ENCODE data around the gene SLC44A3.

The SLC44A3 gene, protein sequence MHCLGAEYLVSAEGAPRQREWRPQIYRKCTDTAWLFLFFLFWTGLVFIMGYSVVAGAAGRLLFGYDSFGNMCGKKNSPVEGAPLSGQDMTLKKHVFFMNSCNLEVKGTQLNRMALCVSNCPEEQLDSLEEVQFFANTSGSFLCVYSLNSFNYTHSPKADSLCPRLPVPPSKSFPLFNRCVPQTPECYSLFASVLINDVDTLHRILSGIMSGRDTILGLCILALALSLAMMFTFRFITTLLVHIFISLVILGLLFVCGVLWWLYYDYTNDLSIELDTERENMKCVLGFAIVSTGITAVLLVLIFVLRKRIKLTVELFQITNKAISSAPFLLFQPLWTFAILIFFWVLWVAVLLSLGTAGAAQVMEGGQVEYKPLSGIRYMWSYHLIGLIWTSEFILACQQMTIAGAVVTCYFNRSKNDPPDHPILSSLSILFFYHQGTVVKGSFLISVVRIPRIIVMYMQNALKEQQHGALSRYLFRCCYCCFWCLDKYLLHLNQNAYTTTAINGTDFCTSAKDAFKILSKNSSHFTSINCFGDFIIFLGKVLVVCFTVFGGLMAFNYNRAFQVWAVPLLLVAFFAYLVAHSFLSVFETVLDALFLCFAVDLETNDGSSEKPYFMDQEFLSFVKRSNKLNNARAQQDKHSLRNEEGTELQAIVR

DNA sequence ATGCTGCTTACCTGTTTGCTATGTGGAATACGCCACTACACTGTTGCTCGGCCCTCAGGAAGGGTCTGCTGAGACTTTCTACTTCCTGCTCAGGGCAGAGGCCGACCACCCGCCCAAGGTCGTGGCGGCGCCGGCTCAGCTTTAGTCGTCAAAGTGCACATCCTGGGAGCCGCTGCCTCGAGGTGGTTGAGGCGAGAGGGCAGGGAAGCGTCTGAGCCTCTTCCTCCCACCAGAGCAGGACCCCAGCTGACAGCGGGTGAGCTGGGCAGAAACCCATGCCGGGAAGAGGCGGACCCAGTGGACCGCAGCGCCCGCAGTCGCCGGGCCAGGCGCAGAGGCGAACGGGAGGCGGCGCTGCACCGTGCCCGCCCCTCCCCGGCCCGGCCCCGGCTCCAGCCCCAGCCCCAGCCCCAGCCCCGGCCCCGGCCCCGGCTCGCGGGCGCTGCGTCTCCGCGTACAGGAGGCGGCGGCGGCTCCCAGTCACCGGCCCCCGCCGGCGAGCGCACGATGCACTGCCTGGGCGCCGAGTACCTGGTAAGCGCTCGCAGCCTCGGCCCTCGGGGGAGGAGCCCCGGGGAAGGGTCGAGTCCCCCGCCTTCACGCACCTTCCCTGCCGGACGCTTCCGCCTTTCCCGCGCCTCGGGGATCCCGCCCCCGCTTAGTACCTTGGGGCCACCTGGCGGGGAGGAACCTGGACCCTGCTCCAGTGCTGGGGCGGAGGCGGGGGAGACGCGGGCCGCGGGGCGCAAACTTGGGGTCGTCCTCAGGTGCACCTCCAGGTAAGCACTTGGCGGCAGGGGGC lies at the start of gene SLC44A3:
SLC44A3 (plus strand) TSS at position 413 of the 802 bp plus-strand sequence; CDS start at position 508, 95 bp downstream.
- no peak for DNase-seq

DNA sequence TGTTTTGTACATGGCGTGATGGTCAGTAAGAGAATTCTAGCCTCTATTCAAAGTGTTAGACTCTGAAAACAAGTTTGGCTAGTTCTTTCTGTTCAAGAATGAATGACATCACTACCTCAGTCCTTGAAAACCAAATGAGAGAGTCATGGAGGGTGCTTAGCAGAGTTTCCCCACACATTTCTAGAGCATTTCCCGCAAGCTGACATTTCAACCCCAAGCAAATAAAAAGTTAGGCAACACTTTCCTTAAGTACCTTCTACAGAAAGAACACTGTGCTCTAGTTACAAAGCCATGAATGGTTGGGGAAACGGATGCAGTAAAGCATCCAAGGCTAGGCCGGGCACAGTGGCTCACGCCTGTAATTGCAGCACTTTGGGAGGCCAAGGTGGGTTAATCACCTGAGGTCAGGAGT lies 47.9 kb upstream of the SLC44A3 start:
- peak; percentile 56 for DNase-seq

DNA sequence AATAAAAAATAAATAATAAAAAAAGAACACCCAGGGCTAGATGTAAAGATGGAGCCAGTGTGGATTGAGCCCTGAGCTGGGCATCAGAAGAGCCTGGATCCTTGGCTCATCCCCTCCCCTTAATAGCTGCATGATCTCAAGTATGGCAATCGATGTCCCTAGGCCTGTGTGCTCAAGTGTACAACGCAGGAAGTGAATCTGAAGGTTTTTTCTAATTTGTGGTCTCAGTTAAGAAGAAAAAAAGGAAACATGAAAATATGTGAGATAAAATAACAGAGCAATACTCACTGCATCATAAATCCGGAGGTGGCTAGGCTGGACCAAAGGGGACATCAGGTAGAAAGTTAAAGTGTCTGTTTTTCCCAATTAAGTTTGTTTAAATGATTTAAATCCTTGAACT lies 47.3 kb upstream of the SLC44A3 start:
- DNase-seq: no peak

DNA sequence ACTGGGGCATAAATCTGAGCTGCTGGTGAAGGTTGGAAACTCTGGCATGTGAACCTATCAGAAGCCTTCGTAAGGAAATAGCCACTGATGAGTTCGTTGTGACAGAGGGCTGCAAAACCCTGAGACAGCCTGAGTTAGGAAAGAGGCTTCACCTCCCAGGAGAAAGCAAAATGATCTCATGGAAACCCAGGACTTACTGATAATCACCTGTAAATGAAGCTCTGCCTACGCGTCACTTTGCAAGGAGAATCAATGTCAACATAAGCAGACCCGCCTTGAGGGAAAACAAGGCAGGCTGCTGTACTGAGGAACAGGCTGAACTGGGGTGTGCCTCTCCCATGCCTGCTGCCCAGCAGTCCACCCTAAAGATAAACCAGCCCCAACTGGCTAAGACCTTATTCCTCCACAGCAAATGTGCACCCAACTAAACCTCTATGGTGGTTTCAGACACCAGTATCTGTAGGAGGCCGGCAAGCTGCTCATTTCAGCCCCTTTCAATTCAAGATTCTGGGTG lies 46.8 kb upstream of the SLC44A3 start:
- no peak for DNase-seq

DNA sequence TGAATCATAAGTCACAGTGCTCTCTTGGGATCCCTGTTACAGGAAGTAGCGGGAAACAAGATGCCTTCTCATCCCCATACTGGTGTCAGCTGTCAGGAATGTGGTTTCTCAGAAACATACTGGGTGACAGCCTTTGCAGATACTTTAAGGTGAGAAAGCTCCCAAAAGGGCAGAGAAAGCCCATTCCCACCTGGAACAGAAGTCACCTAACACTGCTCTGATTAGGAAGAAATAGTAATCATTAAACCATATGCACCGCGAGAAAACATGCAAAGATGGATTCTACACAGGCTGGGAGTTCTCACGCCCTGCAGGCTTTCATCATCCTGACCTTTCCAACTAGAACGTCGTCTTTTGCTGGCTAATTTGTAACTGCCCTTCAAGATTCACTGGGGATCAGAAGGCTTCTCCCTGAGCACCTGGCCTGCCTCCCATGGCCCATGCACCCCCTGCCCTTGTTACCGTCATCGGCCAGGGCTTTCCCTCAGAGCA lies 46.2 kb upstream of the SLC44A3 start:
- DNase-seq: no peak

DNA sequence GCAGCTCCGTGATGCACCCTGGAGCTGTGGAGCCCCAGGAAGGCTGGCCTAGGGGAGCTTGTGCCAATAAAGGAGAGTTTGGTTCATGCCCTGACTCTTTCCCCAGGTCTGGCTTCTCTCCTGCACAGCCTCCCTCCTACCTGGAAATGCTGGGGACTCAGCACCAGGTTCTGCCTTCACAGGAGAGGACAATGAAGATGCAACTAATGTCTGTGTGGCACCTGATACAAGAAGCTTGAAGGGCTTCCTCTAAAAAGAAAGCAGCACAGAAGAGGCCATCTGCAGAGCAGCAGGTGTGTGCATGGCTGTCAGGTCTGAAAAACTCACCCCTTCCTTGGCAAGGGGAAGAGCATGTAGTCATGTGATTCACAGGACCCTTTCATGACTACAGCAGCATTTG lies 43.7 kb upstream of the SLC44A3 start:
- DNase-seq: no peak

DNA sequence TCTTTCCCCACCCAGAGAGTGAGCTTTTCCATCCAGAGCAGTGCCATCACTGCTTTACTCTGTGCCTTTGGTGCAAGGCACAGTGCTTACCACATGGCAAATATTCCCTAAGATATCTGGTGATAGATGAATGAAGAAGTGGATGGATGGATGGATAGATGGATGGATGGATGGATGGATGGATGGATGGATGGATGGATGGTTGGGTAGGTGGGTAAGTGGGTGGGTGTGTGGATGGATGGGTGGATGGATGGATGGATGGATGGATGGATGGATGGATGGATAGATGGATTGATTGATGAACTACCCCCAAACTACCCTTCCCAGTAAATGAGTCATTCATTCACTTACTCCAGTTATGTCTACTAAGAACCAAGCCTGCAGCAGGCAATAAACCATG lies 42.9 kb upstream of the SLC44A3 start:
- no peak for DNase-seq

DNA sequence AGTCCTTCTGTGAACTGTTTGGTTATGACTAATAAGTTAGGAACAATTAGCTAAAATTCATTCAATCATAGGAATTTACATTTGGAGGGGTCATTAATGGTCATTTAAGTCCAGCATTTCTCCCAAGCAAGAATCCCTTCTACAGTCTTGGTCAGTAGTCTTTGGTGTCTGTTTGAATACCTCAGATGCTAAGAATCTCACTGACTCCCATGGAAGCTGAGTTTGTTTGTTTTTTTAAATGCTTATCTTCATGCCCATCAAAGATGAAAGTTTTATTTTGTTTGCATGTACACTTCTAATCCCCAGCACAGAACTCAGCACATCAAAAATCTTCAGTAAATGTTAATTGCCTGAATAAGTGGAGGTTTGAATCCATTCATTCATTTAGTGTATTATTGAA lies 41.3 kb upstream of the SLC44A3 start:
- DNase-seq: no peak

DNA sequence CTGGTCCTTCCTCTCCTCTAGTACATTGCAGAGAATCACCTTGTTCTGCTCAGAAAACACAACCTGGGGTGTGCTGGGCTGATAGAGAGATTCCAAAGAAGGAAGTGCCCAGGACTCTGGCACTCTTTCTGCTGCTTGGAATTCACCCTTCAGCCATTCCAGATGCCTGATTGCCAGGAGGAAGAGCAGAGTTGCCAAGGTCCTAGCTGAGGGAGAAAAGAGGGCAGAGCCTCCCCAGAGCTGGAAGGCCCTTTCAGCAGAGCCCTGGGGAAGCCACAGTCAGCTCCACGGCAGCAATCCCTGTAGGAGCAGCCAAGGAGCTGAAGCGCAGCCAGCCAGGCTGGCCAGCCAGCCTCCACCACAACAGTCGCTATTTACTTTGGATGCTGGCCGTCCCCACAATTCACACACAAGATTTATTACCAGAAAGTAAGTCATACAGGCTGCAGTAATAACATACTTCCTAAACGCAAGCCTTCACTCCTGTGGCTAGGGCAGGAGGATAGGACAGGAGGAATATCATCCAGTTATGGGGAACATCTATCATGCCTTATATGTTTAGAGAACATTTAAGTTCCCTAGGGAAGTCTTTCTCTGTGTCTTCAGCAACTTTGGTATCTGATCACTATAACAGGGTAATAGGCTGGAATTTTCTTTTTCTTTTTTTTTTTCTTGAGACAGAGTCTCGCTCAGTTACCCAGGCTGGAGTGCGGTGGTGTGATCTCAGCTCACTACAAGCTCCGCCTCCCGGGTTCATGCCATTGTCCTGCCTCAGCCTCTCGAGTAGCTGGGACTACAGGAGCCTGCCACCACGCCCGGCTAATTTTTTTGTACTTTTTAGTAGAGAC lies 36.6 kb upstream of the SLC44A3 start:
- DNase-seq: peak; percentile 52

DNA sequence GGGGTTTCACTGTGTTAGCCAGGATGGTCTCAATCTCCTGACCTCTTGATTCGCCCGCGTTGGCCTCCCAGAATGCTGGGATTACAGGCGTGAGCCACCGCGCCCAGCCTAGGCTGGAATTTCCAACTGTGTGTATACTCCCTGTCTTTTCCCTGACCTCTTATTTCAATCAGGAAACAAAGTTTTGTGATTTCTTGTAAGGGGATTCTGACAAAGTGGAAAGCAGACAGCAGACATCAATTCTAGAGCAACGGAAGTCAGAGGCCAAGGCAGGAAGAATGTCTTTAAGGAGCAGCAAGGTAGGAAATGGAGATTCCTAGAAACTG lies 36.0 kb upstream of the SLC44A3 start:
- DNase-seq: no peak

DNA sequence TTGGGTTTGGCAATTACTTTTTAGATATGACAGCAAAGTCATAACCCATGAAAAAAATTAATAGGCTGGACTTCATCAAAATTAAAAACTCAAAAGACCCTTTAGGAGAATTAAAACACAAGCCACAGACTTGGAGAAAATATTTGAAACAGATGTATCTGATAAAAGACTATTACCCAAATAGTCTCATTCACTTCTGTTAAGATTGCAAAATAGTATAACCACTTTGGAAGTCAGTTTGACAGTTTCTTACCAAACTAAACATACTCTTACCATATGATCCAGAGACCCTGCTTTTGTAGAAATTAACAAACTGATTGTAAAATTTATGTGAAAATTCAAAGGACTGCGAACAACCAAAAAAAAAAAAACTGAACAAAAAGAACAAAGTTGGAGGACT lies 32.5 kb upstream of the SLC44A3 start:
- DNase-seq: no peak

DNA sequence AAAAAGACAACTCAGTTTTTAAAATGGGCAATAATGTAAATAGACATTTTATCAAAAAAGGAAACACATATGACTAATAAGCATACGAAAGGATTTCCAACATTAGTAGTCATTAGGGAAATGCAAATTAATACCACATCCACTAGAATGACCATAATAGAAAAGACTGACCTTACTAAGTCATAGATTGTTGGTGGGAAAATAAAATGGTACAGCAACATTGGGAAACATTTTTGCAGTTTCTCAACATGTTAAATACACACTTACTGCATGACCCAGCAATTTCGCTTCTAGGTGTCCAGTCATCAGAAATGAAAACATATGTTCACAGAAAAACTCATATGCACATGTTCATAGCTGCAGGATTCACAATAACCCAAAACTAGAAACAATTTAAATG lies 29.9 kb upstream of the SLC44A3 start:
- DNase-seq: no peak

DNA sequence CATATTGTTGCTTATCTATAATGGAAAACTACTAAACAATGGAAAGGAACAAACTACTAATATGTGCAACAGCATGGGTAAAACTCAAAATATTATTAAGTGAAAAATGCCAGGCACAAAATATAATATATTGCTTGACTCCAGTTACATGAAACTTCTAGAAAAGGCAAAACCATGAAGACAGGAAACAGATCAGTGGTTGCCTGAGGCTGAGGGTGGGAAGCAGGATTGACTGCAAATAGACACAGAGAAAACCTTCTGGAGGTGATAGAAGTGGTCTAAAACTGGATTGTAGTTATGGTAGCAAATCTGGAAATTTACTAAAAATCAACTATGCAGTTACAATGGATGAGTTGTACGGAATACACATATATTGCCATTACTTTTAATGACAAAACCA lies 29.5 kb upstream of the SLC44A3 start:
- no peak for DNase-seq

DNA sequence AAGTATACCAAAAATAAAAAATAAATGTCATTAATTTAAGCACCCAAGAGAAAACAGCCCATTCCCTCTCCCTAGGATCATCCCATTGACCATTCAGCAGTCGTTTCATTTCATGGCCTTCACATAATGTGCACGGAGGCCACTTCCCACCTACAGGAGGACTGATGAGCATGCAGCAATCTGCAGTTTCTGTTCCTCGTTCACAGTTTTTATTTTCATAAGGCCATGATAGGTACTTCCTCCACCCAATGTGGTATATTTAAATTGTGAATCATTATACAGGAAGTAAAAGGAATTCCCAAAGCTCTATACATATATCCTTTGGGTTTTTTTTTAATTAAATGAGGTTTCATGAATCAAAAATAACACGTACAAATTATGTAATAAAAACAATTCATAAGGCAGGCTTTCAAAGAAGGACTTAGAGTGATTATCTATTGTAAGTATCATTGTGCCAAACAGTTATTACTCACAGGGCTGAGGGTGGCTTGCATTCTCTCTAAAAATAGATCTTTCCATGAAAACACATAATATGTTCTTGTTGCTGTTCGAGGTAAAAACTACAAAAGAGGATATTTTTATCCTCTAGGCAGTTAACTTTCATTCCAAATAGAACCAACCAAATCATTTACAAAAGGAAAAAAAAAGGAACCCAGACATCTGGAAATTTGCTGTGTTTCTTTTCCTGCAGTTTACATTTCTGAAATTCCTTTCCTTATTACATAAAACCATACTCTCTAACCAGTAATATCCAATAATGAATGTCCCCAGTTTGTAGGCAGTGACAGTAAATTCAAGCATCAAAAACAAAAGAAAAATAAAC lies 27.5 kb upstream of the SLC44A3 start:
- no peak for DNase-seq

DNA sequence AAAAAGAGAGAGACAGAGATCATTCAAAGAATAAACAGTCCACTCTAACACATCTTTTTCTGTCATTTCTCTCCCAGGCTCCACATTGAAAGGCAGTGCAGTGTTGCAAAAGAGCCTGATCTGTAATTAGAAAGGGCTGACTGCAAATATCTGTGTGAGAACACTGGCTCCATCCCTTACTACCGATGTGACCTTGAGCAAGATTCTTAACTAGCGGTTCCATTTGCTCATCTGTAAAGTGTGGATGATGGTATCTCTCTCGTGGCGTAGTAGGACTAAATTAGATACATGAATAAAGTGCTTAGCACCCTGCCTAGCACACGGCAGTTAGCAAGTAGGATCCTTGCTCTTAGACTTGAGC lies 26.9 kb upstream of the SLC44A3 start:
- no peak for DNase-seq

DNA sequence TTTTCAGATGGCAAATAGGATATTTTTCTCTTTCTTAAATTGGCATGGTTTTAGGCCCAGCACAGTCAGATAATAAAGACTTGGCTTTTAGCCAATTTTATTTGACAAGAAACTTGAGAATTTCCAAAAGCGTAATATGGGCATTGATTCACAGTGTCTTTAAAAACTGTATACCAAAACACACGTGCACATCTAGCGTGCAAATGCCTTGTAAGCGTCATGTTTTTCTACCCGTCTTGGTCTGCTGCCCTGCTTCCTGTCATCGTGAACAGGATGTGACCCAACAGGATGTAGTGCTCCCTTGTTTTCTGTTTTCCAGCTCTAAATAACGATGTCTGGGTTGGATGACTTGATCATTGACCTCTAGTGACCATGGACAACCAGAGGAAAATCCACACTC lies 24.7 kb upstream of the SLC44A3 start:
- DNase-seq: no peak

DNA sequence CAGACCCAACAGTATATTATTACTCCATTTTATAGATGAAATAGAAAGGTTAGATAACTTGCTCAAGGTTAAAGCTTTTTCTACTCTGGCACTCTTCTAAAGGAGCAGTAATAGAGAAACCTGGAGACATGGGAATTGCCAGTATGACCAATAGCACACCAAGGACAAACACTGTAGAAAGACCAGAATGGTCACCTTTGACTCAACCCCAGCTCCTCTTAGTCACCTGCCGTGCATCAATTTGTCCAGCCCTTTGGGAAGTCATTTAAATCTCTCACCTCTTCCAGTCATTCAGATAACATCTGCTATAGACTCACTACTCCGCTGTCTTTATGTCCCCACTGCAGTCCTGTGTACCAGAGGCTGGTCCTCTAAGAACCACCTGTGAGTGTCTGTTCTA lies 23.9 kb upstream of the SLC44A3 start:
- DNase-seq: no peak

DNA sequence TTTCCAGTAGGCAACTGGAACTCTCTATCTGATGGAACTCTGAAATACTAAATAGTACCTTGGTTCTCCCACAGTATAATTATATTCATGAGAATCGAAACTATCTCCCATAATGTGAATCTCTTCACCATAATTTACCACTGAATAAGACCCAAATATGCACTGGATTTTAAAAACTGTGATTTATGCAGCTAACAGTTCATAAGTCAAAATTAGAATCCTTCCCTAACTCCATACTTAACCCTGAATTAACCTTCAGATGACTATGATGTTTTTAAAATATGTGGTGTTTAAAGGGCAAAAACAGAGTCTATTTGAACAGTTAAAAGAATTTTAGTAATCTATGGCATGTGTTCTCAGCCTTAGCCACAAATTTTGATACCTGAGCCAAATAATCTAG lies 22.9 kb upstream of the SLC44A3 start:
- DNase-seq: no peak

DNA sequence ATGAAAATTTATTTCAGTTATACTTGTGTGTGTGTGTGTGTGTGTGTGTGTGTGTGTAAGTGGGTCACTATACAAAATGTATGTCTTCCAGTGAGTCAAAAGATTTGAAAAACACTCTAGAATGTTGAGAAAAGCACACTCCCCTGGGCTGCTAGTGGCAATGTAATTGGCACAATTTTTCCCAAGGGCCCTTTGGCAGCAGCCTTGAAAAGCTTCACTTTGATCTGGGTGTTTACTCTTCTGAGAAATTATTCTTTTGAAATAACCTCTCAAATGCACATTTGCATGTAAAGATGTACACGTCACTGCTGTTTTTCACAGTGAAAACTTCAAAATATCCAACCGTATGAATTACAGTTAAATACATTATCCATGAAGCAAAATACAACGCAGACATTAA lies 22.1 kb upstream of the SLC44A3 start:
- no peak for DNase-seq

DNA sequence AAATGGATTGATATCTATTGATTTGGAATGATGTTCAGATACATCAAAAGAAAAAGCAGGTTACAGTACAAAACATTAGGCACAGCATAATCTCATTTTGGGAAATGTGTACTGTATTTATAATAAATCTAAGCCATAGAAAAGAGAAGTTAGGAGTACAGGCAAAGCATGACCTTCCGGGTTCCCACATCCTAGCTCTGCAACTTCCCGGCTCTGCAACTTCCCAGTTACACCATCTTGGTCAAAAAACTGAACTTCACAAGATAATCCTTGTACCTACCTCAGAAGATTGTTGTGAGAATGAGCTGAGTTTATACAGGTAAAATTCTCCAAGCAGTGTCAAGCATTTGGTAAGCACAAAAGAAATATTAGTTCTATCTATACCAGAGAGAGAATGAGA lies 21.7 kb upstream of the SLC44A3 start:
- no peak for DNase-seq

DNA sequence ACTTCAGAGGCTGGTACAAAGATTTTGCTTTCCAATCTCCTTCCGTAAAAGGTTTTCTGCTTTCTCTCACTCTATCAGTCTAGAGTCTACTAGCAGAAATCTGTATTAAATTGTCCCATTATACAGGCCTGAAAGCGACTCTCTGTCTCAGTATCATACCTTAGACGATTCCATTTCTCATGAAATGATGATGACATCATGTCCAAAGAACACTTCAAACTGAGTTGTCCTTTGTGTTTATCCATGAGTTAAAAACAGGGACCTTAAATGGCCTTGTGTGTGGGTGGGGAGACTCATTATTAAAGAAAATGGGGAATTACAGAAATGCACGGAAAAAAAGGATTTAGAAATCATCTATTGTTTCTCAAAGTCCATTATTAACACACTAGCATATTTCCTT lies 21.0 kb upstream of the SLC44A3 start:
- DNase-seq: no peak

Measured in NCI-H2029 treated with DMSO at 0.1 percent for 48 hours (cell line).